A549 treated with CpdA at 1 μM for 4 hours (cell line): ENCODE measurements around the gene DAZ3. TPM values are rescaled to one million over a fixed set of nuclear protein-coding genes. Genes with fewer than 3 reads are reported as not detected.

Source experiments
- total RNA-seq: library from RNA; stranded (reverse); fragments of 200-300 nt; extraction: Qiagen RNA extraction; gene quantifications from 5 replicates; pipeline ENCODE4 v1.2.3, GENCODE V29; 2022; ENCODE audit warnings: low read depth

Gene DAZ3
- total RNA-seq = not detected in 5 replicates

GRCh38 chrY:24813293-24813692, at the start of gene DAZ3:
Gene DAZ3 (minus strand): TSS chrY:24813393. CDS start chrY:24813185, 208 bp downstream.

GRCh38 chrY:24833619-24834018, 20.4 kb upstream of the DAZ3 start, which contains the start of gene DAZ4:
Gene DAZ4 (plus strand): TSS chrY:24833919. CDS start chrY:24834127, 208 bp downstream.

Other genes with a start within 250 kb of the DAZ3 start
- gene BPY2B, start 195.4 kb downstream of the DAZ3 start, total RNA-seq = not detected in 5 replicates
- not detected in 5 replicates for gene DAZ4, start 20.5 kb upstream of the DAZ3 start, total RNA-seq
- not detected in 5 replicates for gene BPY2C, start 238.7 kb upstream of the DAZ3 start, total RNA-seq